Right renal cortex interstitium (tissue), 3 donors: ENCODE results near the gene CDKN2C. TPM values are rescaled to one million over a fixed set of nuclear protein-coding genes. Genes with fewer than 3 reads are reported as not detected.
"Not testable (repeated sequence)": the region's sequence is repeated elsewhere in the genome, so short reads cannot be mapped to it uniquely, and the experiment has no call there.

Source experiments
- DNase-seq, 3 donors: peaks; one replicate each; pipeline ENCODE4 v3.0.0-alpha.2; 2013; ENCODE audit warnings: low read depth in 3 of 3, low spot score in 2 of 3
- polyA plus RNA-seq, 3 donors: library from polyadenylated mRNA; unstranded; fragments of 120-200 nt; gene quantifications; one replicate each; pipeline ENCODE4 v1.2.1, GENCODE V29; 2013; ENCODE audit not compliant: insufficient read length in 3 of 3

The CDKN2C gene
- polyA plus RNA-seq, 3 donors, result 9.3 to 11.7 (median 10.7) TPM

DNA sequence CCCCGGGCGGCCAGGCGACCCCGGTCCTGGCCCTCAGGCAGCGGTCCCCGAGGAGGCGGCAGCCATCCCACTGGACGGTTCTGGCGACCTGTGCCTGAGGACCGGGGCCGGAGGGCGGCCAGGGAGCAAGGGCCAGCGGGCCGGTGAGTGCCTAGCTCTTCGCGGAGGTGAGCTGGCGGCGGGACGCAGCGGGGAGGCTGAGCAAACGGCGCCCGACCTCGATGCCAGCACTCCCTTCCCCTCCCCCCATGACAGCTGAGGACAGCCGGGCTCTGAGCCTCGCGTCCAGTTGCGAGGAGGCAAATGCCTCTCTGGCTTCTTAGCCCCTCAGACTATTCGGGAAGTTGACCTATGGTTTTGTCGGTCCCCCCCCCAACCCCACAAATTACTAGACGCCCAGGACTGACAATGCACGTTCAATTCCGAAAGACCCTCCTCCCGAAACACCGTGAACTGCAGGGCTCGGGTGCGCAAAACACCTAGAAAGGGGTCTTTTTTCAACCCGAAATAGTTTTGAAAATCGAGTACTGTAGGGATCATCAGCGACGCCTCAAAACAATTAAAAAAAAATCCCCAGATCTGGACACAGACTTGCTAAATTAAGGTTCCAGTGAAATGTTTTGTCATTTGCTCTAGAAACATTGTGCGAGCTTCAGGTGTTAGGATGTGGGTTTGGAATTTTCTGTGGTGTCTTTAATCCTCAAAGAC is 8.3 kb downstream of the CDKN2C start:
- no peak for DNase-seq

DNA sequence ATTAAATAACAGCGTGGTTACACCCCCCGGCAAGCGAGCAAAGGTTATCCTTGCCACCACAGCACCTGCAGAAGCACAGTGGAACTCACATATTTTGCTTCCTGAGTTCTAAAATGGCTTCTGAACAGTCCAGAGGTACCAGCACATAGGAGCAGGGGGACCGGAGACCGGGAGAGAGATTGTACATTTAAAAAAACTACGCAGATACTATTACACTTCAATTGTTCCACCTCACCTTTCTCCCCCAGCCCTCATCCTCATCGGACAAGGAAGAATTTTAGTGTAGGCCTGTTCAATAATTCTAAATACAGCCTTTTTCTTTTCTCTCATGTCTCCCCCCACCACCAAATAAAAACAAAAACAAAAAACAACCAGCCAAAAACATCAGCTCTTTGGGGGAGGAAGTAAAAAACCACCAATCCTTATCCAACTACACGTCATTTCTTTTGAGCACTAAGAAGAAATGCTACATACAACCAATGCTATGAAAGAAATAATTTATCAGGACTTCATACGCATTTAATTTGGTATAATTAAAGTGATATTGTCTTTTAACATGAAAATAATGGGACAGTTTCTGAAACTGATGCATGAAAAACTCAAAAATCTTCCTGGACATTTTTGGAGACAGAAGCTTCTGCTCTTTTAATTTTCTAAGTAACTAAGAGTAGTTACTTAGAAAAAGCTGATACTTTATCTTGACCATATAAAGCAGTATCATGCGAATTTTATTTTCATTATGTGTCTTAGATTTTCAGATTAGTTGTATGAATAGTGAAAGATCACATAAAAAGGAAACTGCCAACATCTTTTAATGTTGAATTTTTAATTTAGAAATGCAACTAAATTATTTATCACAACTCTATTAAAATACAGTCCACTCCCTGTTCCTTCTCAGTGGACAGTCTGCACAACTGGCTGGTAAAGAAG is 9.1 kb downstream of the CDKN2C start:
- no peak for DNase-seq

DNA sequence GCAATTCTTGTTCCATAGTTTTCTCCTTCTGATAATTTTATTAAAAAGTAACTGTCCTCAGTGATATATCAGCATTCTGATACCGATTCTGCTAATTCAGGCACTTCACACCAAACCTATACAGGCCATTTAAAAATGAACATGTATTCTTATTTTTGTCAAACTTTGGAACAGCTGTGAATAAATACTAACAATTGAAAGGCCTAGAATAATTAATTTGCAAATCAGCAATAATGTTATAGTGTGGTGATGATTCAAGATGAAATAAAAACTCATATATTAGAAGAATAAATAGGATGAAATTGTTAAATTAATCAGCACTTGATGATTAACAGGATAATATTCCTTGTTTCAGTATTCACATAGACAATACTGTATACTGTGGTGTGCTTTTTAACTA is 9.9 kb downstream of the CDKN2C start:
- no peak for DNase-seq

DNA sequence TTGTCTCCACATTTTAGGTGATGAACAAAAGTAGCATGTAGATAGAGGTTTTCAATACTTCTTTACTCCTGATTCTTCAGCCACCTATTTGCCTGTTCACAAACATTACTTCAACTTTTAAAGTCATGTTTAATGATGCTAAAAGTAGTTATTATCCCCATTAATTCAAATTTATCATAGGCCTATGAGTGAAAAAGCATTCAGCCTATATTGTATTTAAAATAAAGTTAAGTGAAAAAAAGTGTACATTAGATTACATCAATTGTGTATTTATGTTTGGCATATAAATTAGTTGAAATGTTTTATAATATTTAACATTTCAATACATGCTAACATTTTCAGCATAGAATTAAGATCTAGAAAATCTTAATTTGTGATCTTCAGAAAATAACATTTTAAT is 10.5 kb downstream of the CDKN2C start:
- no peak for DNase-seq

DNA sequence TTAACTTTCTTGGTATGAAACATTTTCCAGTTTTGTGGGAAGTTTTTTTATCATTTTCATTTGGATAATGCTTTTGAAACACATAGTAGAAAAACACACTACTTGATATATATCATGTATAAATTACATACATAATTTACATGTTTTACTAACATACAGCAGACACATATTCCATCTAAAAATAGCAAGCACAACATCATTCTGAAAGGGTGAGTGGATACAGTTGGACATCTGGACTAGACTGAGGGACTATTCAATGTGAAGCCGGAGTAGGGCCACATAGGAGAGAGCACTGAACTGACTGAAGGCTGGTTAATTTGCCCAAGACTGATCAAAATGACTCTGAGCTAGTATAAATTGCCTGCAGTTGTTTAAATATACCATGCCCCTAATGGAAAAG is 11.7 kb downstream of the CDKN2C start:
- DNase-seq, result no peak

DNA sequence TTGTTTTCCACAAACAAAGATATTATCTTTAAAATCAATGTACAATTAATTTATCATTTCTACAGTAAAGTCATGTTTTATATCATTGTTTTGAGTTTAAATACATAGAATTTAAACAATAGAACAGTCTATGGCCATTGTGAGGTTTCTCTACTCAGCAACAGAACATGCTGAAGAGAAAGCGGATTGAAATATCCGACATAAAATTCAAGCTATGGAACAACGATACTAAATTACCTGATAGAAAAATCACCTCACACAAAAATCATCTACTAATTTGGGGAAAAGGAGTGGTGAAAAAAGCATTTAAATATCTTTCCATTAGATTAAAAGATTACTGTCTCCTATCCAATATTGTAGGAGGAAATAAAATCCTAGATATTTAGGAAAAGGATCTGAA is 12.6 kb downstream of the CDKN2C start:
- no peak for DNase-seq

DNA sequence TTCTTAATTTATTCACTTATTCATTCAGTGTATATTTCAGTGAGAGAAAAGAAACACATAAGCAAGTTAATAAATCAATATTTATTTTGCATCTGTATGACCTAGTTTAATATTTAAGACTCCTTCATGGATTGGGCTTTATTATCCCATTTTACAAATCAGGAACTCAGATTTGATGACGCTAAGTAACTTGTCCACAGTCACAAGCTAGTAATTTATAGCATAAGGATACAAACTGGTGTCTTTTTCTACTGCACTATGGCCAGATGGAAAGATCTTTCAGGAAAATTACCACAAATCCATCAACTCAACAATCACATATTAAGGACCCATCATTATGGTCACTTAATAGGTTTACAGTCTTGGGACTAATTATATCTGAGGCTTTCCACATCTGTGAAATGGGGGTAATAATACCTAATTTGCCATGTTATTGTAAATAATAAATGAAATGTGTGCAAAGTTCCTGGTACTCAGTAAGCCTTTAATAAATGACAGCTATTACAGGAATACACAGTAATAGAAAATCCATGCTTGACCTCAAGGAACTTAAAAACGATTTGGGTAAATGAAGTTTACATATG is 13.3 kb downstream of the CDKN2C start:
- no peak for DNase-seq

DNA sequence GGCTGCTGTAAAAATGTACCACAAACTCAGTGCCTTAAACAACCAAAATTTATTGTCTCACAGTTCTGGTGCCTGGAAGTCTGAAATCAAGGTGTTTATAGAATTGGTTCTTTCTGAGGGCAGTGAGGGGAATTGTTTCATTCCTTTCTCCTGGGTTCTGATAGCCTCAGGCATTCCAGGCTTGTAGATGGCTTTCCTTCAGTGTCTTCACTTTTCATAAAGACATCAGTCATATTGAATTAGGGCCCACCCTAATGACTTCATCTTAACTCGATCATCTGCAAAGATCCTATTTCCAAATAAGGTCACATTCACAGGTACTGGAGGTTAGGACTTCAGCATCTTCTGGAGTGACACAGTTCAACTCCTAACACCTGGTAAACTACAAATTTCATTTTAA is 15.0 kb downstream of the CDKN2C start:
- no peak for DNase-seq

DNA sequence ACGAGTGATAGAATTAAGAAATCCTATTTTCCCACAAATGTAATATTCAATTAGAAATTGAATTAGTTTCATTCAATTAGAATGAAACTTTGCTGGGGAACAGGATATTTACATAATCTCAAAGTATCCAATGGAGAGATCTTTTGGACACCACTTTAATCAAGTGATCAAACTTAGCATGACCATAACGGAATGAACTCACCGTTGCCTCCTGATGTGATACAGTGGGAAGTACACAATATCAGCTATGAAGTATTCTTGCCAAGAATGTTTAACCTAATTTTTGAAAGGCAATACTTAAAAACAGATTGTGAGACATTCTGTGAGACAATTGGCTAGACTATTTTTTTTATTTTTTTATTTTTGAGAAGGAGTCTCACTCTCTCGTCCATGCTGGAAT is 16.6 kb downstream of the CDKN2C start:
- no peak for DNase-seq

DNA sequence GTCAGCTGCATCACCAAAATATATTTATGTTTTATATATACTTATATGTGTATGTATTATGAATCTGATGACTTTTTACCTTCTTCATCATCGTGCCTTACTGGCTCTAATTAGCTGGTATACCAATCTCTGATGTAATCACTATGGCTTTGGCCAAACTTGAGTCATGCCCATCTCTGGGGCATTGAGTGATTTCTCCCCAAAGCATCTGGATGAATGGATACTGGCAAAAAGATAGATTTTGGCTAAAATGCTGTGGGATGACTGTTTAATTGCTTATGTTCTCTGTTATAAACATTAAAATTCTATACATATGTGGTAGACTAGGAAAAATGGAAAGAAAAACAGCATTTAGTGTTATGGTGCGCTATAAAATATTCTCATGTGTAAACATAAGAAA is 19.6 kb downstream of the CDKN2C start:
- DNase-seq, result no peak

DNA sequence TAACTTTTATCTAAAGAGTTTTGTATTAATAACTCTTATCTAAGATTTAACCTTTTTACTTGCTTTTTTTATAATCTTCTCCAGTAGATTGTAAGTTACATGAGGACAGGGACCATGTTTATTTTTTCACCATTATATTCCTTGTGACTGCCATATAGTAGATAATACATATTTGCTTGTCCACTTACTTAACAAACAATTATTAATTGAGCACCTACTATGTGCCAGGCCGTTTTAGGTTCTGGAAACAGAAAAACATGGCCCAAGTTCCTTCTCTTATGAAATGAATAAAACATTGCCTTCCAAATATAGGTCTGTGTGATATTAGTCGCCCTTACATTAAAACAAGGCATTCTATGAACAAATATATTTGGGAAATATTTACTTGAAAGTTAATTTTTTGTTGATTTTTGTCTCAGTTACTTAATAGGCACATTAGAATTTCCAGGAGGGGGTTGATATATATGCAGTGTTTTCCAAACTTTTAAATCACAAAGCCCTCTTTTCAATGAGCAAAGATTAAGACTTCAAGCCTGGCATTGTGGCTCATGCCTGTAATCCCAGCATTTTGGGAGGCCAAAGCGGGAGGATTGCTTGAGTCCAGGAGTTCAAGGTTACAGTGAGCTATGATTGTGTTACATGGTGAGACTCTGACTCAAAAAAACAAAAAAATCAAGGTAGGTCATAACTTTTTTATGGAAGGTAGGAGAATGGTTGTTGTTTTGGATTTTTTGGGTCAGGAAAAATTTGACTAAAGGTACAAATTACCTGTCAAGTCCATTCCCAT is 22.7 kb downstream of the CDKN2C start:
- no peak for DNase-seq

DNA sequence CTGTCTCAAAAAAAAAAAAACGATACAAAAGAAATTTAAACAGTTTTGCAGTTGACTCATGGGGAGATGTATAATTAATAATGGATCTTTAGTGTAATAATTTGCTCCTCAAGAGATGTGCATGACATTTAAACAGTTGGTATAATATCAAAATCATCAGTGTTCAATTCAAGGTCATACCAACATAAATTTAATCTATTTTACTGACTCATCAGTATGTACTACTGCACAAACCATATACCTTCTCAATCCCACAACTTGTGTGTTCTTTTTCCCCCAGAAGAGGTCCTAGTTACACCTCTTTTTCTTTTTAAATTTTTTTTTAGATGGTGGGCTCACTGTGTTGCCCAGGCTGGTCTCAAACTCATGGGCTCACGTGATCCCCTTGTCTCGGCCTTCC is 23.6 kb downstream of the CDKN2C start:
- no peak for DNase-seq

DNA sequence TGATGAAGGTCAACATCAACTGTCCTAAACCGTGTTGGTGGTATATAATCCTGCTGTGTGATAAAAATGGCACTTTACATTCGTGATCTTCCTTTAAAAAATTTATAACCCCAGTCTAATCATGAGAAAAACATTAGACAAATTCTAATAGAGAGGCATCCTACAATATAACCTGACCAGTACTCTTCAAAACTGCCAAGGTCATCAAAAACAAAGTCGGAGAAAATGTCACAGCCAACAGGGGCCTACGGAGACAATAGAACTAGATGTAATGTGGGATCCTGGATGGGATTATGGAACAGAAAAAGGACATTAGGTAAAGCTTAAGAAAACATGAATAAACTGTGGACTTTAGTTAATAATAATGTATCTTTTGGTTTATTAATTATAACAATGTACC is 25.0 kb downstream of the CDKN2C start:
- DNase-seq, result no peak

DNA sequence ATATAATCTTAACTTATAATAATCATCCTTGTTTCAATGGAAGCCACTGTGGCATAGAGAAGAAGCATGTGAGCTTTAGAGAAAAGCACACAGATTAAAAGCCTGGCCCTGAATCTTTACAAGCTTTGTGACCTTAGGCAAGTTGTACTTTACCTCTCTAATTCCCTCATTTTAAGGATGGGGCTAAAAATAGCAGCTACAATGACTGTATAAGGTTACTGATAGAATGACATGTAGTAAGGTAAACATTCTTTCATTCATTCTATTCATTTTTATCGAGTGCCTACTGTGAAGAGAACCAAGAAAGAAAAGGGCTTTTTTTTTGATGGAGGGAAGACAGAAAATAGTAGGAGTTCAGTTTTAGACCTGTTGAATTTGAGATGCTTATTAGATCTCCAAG is 25.6 kb downstream of the CDKN2C start:
- DNase-seq, result no peak

DNA sequence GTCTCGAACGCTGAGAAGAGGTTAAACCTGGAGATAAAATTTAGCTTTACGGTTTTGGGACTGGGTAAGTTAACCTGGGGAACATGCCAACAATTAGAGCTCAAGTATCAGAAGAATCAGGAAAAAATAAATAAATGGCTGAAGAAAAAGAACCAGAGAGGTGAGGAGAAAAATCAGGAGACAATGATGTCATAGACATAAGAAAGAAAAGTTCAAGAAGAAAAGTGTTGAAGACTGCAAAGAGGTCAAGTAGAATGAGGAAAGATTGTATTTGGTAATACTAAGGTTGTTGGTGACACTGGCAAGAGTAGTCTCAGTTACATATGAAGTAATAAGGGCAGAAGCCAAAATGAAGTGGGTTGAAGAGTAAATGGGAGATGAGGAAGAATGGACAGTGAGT is 26.0 kb downstream of the CDKN2C start:
- no peak for DNase-seq

DNA sequence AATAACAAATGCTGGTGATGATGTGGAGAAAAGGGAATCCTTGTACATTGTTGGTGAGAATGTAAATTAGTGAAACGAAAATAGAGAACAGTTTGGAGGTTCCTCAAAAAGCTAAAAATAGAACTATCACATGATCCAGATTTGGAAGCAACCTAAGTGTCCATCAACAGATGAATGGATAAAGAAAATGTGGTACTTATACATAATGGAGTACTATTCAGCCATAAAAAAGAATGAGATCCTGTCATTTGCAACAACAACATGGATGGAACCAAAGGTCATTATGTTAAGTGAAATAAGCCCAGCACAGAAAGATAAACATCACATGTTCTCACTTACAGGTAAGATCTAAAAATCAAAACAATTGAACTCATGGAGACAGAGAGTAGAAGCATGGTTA is 29.3 kb downstream of the CDKN2C start:
- not testable (repeated sequence) for DNase-seq

DNA sequence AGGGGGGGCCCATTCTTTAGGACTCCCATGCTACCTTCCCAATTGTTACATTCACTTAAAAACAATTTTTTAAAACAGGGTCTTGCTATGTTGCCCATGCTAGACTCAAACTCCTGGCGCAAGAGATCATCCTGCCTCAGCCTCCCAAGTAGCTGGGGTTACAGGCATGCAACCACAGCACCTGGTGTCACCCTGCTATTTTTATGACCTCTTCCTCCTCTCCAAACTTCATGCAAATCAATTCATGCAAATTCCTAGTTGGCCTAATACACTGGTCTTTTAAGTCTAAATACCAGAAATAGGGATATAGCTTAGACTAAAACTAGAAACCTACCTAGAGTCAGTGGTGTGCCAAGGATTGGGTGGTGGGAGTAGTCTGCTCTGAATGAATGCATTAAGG is 30.1 kb downstream of the CDKN2C start:
- DNase-seq, result no peak

DNA sequence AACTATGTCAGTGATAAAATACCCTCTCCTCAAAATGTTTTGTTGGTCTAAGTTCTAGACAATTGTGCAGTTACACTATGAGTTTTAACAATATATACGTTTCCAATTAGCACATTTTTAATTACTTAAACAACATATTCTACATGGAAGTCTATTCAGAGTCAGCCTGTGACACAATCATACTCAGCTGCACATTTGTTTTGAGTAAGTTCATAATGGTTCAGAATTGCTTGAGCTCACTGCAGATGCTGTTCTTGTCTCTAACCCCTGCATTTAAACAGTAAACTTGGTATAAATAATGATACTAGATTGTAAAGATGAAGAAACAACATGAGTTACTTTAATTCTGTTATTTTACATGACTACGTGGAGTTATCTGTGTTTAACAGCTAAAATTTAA is 30.6 kb downstream of the CDKN2C start:
- DNase-seq, result no peak

DNA sequence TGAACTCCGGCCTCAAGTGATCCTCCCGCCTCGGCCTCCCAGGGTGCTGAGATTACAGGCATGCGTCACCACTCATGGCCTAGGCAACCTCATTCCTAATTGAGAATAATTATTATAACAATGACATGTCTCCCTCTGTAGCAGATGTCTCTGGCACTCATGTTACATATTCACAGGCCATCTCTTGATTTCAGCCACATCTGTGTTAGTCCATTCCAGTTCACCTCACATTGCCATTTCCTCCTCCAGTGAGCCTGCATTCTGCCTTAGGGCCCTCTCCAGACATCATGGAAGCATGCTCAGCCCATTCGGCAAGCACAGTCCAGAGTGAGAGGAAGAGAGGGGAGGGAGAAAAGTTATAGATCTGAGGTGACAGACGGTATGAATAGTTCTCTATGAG is 32.5 kb downstream of the CDKN2C start:
- DNase-seq, result no peak

DNA sequence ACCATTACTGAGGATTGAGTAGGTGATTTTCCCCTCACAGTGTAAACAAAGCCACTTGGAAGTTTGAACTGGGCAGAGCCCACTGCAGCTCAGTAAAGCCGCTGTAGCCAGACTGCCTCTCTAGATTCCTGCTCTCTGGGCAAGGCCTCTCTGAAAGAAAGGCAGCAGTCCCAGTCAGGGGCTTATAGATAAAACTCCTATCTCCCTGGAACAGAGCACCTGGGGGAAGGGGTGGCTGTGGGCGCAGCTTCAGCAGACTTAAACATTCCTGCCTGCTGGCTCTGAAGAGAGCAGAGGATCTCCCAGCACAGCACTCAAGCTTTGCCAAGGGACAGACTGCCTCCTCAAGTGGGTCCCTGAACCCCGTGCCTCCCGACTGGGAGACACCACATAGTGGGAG is 35.5 kb downstream of the CDKN2C start:
- not testable (repeated sequence) for DNase-seq

DNA sequence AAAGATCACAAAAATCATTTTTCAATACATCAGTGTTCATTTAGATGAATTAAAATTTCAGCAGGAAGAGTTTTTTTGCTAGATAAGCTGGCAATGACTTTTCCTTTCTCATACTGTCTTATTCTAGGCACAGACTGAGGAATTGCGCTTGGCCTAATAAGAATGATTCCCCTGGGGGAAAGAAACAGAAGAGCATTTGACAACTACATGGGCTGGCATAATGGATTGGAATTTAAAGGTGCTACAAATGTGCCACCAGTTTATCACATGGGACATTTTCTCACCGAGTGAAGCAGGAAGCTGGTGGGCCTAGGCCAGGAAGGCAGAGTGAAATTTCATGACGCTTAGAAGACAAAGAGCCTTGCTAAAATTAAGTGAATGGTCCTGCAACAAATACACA is 39.3 kb downstream of the CDKN2C start:
- no peak for DNase-seq
